Activated CD4-positive, CD25-positive, alpha-beta regulatory T cell (primary cell): ENCODE measurements around the gene AMIGO2.
"Not testable (repeated sequence)": the region's sequence is repeated elsewhere in the genome, so short reads cannot be mapped to it uniquely, and the experiment has no call there.

ENCODE experiments used
- DNase-seq, 4 experiments: peaks; one replicate each; lab custom pipeline; 2025; lab: John Stamatoyannopoulos, UW

AMIGO2 gene

GRCh38 chr12:47074757-47075156 lies 5.0 kb downstream of the AMIGO2 start:
- DNase-seq, result no peak

GRCh38 chr12:47073951-47074350 lies 5.8 kb downstream of the AMIGO2 start:
- DNase-seq, result no peak

GRCh38 chr12:47071241-47071852 lies 8.4 kb downstream of the AMIGO2 start:
- DNase-seq, result no peak

- no peak for DNase-seq
These were observed 9.4 kb downstream of the AMIGO2 start for GRCh38 chr12:47070310-47070709.

- DNase-seq, result no peak
These were observed 11.2 kb downstream of the AMIGO2 start for GRCh38 chr12:47068539-47068938.

- no peak for DNase-seq
These were observed 11.9 kb downstream of the AMIGO2 start for GRCh38 chr12:47067771-47068431.

GRCh38 chr12:47067176-47067575 lies 12.6 kb downstream of the AMIGO2 start:
- DNase-seq, result no peak

- no peak for DNase-seq
These were observed 13.3 kb downstream of the AMIGO2 start for GRCh38 chr12:47066278-47067025.

- no peak for DNase-seq
These were observed 14.2 kb downstream of the AMIGO2 start for GRCh38 chr12:47065546-47065945.

- not testable (repeated sequence) for DNase-seq
These were observed 21.1 kb downstream of the AMIGO2 start for GRCh38 chr12:47058640-47059039.

GRCh38 chr12:47056944-47057343 lies 22.8 kb downstream of the AMIGO2 start:
- DNase-seq, result not testable (repeated sequence)

- DNase-seq, result not testable (repeated sequence)
These were observed 23.9 kb downstream of the AMIGO2 start for GRCh38 chr12:47055856-47056255.

GRCh38 chr12:47054659-47055058 lies 25.1 kb downstream of the AMIGO2 start:
- DNase-seq, result no peak

- DNase-seq, result no peak
These were observed 25.8 kb downstream of the AMIGO2 start for GRCh38 chr12:47053961-47054360.

- no peak for DNase-seq
These were observed 27.5 kb downstream of the AMIGO2 start for GRCh38 chr12:47052274-47052673.

- not testable (repeated sequence) for DNase-seq
These were observed 28.5 kb downstream of the AMIGO2 start for GRCh38 chr12:47051291-47051690.

- DNase-seq, result no peak
These were observed 31.2 kb downstream of the AMIGO2 start for GRCh38 chr12:47048541-47048940.

- no peak for DNase-seq
These were observed 38.4 kb downstream of the AMIGO2 start for GRCh38 chr12:47041327-47041726.

- DNase-seq, result no peak
These were observed 40.0 kb downstream of the AMIGO2 start for GRCh38 chr12:47039756-47040155.

GRCh38 chr12:47039079-47039478 lies 40.7 kb downstream of the AMIGO2 start:
- no peak for DNase-seq

GRCh38 chr12:47038270-47038748 lies 41.5 kb downstream of the AMIGO2 start:
- no peak for DNase-seq

GRCh38 chr12:47035484-47035883 lies 44.3 kb downstream of the AMIGO2 start:
- DNase-seq, result no peak

- DNase-seq, result no peak
These were observed 45.1 kb downstream of the AMIGO2 start for GRCh38 chr12:47034661-47035060.
